Thyroid gland (tissue), 4 donors: ENCODE measurements around the gene ADD1. TPM values are rescaled to one million over a fixed set of nuclear protein-coding genes. Genes with fewer than 3 reads are reported as not detected.
A peak's percentile ranks its signal among the peaks of the same experiment; 100 is the strongest.

Experiments used
- DNase-seq, 2 donors: peaks; one replicate each; pipeline ENCODE4 v3.0.0-alpha.2; 2019
- H3K27ac ChIP-seq, 3 donors: fragments of 200-600 bp; sonication (generic); 1 replicate in 2 of 3; 2 replicates in 1 of 3; pipeline ENCODE4 v1.5.1; 2016 to 2019; ENCODE audit warnings: mild to moderate bottlenecking in 1 of 3, moderate library complexity in 1 of 3
- H3K27me3 ChIP-seq: fragments of 200-600 bp; sonication (generic); one replicate; pipeline ENCODE4 v1.5.1; 2019
- H3K36me3 ChIP-seq, 2 donors: fragments of 200-600 bp; sonication (generic); one replicate each; pipeline ENCODE4 v1.5.1; 2016 to 2019
- H3K4me1 ChIP-seq, 2 donors: fragments of 200-600 bp; sonication (generic); one replicate each; pipeline ENCODE4 v1.5.1; 2017 to 2019
- H3K4me3 ChIP-seq, 3 donors: fragments of 200-600 bp; sonication (generic); replicated peaks in 1 of 3; 1 replicate in 2 of 3; 2 replicates in 1 of 3; pipeline ENCODE4 v1.5.1; 2016; ENCODE audit warnings: mild to moderate bottlenecking in 1 of 3
- H3K9me3 ChIP-seq: fragments of 200-600 bp; sonication (generic); one replicate; pipeline ENCODE4 v1.5.1; 2017
- CTCF ChIP-seq, 6 experiments: fragments of 200-600 bp in 3 of 6; fragments of 450-650 bp in 3 of 6; sonication (generic) in 3 of 6; IDR thresholded peaks; one replicate each; pipeline ENCODE4 v1.5.1; 2016 to 2019; ENCODE audit warnings: antibody characterized with exemption in 6 of 6, mild to moderate bottlenecking in 2 of 6, inconsistent platforms in 1 of 6, moderate library complexity in 1 of 6
- POLR2A ChIP-seq, 2 donors: fragments of 450-650 bp; IDR thresholded peaks; one replicate each; pipeline ENCODE4 v1.6.1; 2017; ENCODE audit warnings: antibody characterized with exemption in 2 of 2, mild to moderate bottlenecking in 2 of 2, moderate library complexity in 1 of 2
- WGBS, 2 donors: methylation state at CpG; one replicate each; pipeline ENCODE4 v1.1.5; 2017; 5-methylcytosine and 5-hydroxymethylcytosine counted together
- intact Hi-C: fragments of 100-400 bp; cut with DNase I; formaldehyde crosslinking; loops from one replicate; pipeline ENCODE4 v1.15.1; 2023
- total RNA-seq, 4 donors: library from RNA; depleted of rRNA; stranded (reverse); fragments of >200 nt; gene quantifications; one replicate each; pipeline ENCODE4 v1.2.3, GENCODE V29; 2016

Gene ADD1
- total RNA-seq, 4 donors from 2014 or later, result 190 to 222 (median 194) TPM

GRCh38 chr4:2927696-2928075, 84.0 kb downstream of the ADD1 start:
- Histone ChIP-seq H3K27me3 (no peaks in the 10 kb centered on the region), H3K9me3 (no peaks in the 10 kb centered on the region), H3K4me3 (no peak overlapping the region), H3K36me3 (peaks cover 26 to 36% of the 10 kb centered on the region in 2 donors), H3K4me1 (peaks cover 44 to 45% of the 10 kb centered on the region in 2 donors), H3K27ac (no peak overlapping the region)
- TF ChIP-seq POLR2A (IDR thresholded peaks at IDR 0.05), result no peak
- no peak for TF ChIP-seq CTCF (IDR thresholded peaks at IDR 0.05)
- DNase-seq, result no peak
- intact Hi-C loops, result no loop called here
- 95 to 97% methylated on average over 12 of the region's 12 CpGs for WGBS, 2 donors

GRCh38 chr4:2928242-2929176, 84.9 kb downstream of the ADD1 start:
- WGBS, 2 donors, result 81 to 83% methylated on average over 23 to 31 of the region's 32 CpGs
- Histone ChIP-seq H3K36me3 (peaks cover 26 to 35% of the 10 kb centered on the region in 2 donors), H3K27ac (peak overlapping the region; percentile 40 to 97 (median 88))

GRCh38 chr4:2929469-2929868, 85.8 kb downstream of the ADD1 start:
- Histone ChIP-seq H3K36me3 (peaks cover 26 to 35% of the 10 kb centered on the region in 2 donors), H3K27me3 (no peaks in the 10 kb centered on the region), H3K9me3 (no peaks in the 10 kb centered on the region), H3K4me3 (no peak overlapping the region), H3K4me1 (peaks cover 52% of the 10 kb centered on the region in 2 donors), H3K27ac (peak overlapping the region; percentile 40 to 97 (median 88))
- intact Hi-C loops, result no loop called here
- TF ChIP-seq CTCF (IDR thresholded peaks at IDR 0.05) (no peak), POLR2A (IDR thresholded peaks at IDR 0.05) (no peak)
- DNase-seq, result no peak
- WGBS, 2 donors, result 83 to 93% methylated on average over 16 of the region's 16 CpGs

More at GRCh38 chr4:2928242-2929176, 84.9 kb downstream of the ADD1 start:
- TF ChIP-seq CTCF (IDR thresholded peaks at IDR 0.05) (no peak), POLR2A (IDR thresholded peaks at IDR 0.05) (no peak)
- peak; percentile 46 to 67 for DNase-seq
- peaks cover 51 to 53% of the 10 kb centered on the region in 2 donors for H3K4me1 ChIP-seq
- no peak overlapping the region for H3K4me3 ChIP-seq
- intact Hi-C loops, result no loop called here
- no peaks in the 10 kb centered on the region for H3K9me3 ChIP-seq
- no peaks in the 10 kb centered on the region for H3K27me3 ChIP-seq

- Histone ChIP-seq H3K4me1 (peaks cover 44 to 45% of the 10 kb centered on the region in 2 donors), H3K4me3 (no peak overlapping the region), H3K9me3 (no peaks in the 10 kb centered on the region), H3K27me3 (no peaks in the 10 kb centered on the region), H3K27ac (peak overlapping the region; percentile 86 to 97 (median 88)), H3K36me3 (peaks cover 26 to 35% of the 10 kb centered on the region in 2 donors)
- TF ChIP-seq POLR2A (IDR thresholded peaks at IDR 0.05) (peak in 1 of 2 donors; percentile 61), CTCF (IDR thresholded peaks at IDR 0.05) (no peak)
- intact Hi-C loops, result loop anchor here (5.0 kb wide), 2 partner anchors 88 to 168 kb away; partner anchors contain the start of gene ADD1
- WGBS, 2 donors, result 55 to 59% methylated on average over 8 to 12 of the region's 12 CpGs
- peak in 1 of 2 donors; percentile 72 for DNase-seq
Observed at GRCh38 chr4:2930135-2930757, 86.6 kb downstream of the ADD1 start.
